ENCODE measurements around the gene RAD51.

DNA sequence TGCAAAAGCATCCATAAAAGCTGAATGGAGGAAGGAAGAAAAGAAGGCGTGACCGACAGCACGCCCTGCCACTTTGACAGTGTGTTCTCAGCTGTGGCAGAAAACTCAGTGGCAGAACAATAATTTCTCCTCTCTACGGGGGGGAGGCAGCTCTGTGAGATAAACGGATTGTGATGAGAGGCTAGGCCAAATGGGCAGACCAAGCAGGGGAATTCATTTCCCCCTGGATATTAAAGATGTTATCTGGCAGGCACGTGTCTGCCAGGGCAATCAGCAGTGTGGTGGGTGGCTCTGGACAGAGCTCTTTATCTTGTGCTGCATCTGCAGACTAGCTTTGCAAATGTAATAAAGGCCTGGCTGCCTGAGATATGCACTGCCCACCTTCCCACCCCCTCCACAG is 62.0 kb downstream of the RAD51 start:
- TF ChIP-seq, protein P1, sequence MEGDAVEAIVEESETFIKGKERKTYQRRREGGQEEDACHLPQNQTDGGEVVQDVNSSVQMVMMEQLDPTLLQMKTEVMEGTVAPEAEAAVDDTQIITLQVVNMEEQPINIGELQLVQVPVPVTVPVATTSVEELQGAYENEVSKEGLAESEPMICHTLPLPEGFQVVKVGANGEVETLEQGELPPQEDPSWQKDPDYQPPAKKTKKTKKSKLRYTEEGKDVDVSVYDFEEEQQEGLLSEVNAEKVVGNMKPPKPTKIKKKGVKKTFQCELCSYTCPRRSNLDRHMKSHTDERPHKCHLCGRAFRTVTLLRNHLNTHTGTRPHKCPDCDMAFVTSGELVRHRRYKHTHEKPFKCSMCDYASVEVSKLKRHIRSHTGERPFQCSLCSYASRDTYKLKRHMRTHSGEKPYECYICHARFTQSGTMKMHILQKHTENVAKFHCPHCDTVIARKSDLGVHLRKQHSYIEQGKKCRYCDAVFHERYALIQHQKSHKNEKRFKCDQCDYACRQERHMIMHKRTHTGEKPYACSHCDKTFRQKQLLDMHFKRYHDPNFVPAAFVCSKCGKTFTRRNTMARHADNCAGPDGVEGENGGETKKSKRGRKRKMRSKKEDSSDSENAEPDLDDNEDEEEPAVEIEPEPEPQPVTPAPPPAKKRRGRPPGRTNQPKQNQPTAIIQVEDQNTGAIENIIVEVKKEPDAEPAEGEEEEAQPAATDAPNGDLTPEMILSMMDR (IDR thresholded peaks at IDR 0.05; ENCODE audit: extremely low read depth in 1 of 2, insufficient read depth in 1 of 2, low read depth in 1 of 2, low read length in 2 of 2) = no peak
- no peak for TF ChIP-seq POLR2A (IDR thresholded peaks at IDR 0.05; ENCODE audit: low read depth, low read length)
- no peak for TF ChIP-seq POLR2AphosphoS5 (IDR thresholded peaks at IDR 0.05; ENCODE audit: insufficient read depth, low read depth, low read length)
- TF ChIP-seq EZH2 (IDR thresholded peaks at IDR 0.05; ENCODE audit: borderline replicate concordance, low read depth, low read length, severe bottlenecking) = no peak
